HG02610 (cell line): ENCODE data around the gene WFDC2.
"Not testable (repeated sequence)": the region's sequence is repeated elsewhere in the genome, so short reads cannot be mapped to it uniquely, and the experiment has no call there.

Experiments used
- ATAC-seq: cut with Tn5 transposase; IDR thresholded peaks from one replicate; pipeline ENCODE4 v1.9.1; 2021; ENCODE audit warnings: mild to moderate bottlenecking, moderate library complexity; ENCODE audit not compliant: unreplicated experiment

Gene WFDC2

GRCh38 chr20:45450097-45450818 is 19.3 kb upstream of the WFDC2 start:
- no peak for ATAC-seq

GRCh38 chr20:45452238-45452637 is 17.3 kb upstream of the WFDC2 start:
- ATAC-seq = no peak

- ATAC-seq = no peak
These were observed 16.5 kb upstream of the WFDC2 start for GRCh38 chr20:45452772-45453691.

GRCh38 chr20:45456632-45457031 is 12.9 kb upstream of the WFDC2 start:
- ATAC-seq = no peak

- no peak for ATAC-seq
These were observed 9.9 kb upstream of the WFDC2 start for GRCh38 chr20:45459606-45460005.

GRCh38 chr20:45461225-45461624 is 8.3 kb upstream of the WFDC2 start:
- ATAC-seq = no peak

- no peak for ATAC-seq
These were observed 6.6 kb upstream of the WFDC2 start for GRCh38 chr20:45462711-45463509.

- ATAC-seq = no peak
These were observed 5.8 kb upstream of the WFDC2 start for GRCh38 chr20:45463709-45464108.

- ATAC-seq = no peak
These were observed 3.9 kb upstream of the WFDC2 start for GRCh38 chr20:45465491-45466266.

- no peak for ATAC-seq
These were observed 2.4 kb upstream of the WFDC2 start for GRCh38 chr20:45467172-45467571.

- no peak for ATAC-seq
These were observed 1.7 kb upstream of the WFDC2 start for GRCh38 chr20:45467861-45468260.

GRCh38 chr20:45470262-45470931 is 844 bp downstream of the WFDC2 start:
- no peak for ATAC-seq

GRCh38 chr20:45470937-45471336 is 1.4 kb downstream of the WFDC2 start:
- ATAC-seq = no peak

- not testable (repeated sequence) for ATAC-seq
These were observed 2.7 kb downstream of the WFDC2 start for GRCh38 chr20:45472286-45472685.

- not testable (repeated sequence) for ATAC-seq
These were observed 8.1 kb downstream of the WFDC2 start for GRCh38 chr20:45477530-45478148.

- no peak for ATAC-seq
These were observed 10.3 kb downstream of the WFDC2 start for GRCh38 chr20:45479822-45480221.

- ATAC-seq = no peak
These were observed 15.1 kb downstream of the WFDC2 start for GRCh38 chr20:45484676-45485075.

GRCh38 chr20:45485388-45485787 is 15.8 kb downstream of the WFDC2 start:
- ATAC-seq = no peak

- ATAC-seq = no peak
These were observed 17.7 kb downstream of the WFDC2 start for GRCh38 chr20:45487231-45487635.
